Measurements from ENCODE around the gene NOXA1. TPM values are rescaled to one million over a fixed set of nuclear protein-coding genes. Genes with fewer than 3 reads are reported as not detected.

Gene NOXA1
- polyA plus RNA-seq, 3 donors = 4.8 to 15.9 (median 6.0) TPM

GRCh38 chr9:137433349-137433915 lies 10.2 kb downstream of the NOXA1 start:
- DNase-seq (ENCODE audit: extremely low read depth in 1 of 11, low read depth in 9 of 11, low spot score in 4 of 11) = no peak

- no peak for DNase-seq (ENCODE audit: extremely low read depth in 1 of 11, low read depth in 9 of 11, low spot score in 4 of 11)
Measured at GRCh38 chr9:137433916-137434431, 10.8 kb downstream of the NOXA1 start.

- DNase-seq (ENCODE audit: extremely low read depth in 1 of 11, low read depth in 9 of 11, low spot score in 4 of 11) = no peak
Measured at GRCh38 chr9:137434498-137435380, 11.5 kb downstream of the NOXA1 start.

- no peak for DNase-seq (ENCODE audit: extremely low read depth in 1 of 11, low read depth in 9 of 11, low spot score in 4 of 11)
Measured at GRCh38 chr9:137435381-137435891, 12.2 kb downstream of the NOXA1 start.

- DNase-seq (ENCODE audit: extremely low read depth in 1 of 11, low read depth in 9 of 11, low spot score in 4 of 11) = no peak
Measured at GRCh38 chr9:137435980-137436760, 13.0 kb downstream of the NOXA1 start.

GRCh38 chr9:137436761-137437600 lies 13.8 kb downstream of the NOXA1 start:
- DNase-seq (ENCODE audit: extremely low read depth in 1 of 11, low read depth in 9 of 11, low spot score in 4 of 11) = no peak

GRCh38 chr9:137437691-137438590 lies 14.7 kb downstream of the NOXA1 start:
- no peak for DNase-seq (ENCODE audit: extremely low read depth in 1 of 11, low read depth in 9 of 11, low spot score in 4 of 11)

GRCh38 chr9:137438591-137439157 lies 15.5 kb downstream of the NOXA1 start:
- DNase-seq (ENCODE audit: extremely low read depth in 1 of 11, low read depth in 9 of 11, low spot score in 4 of 11) = no peak

GRCh38 chr9:137439158-137439714 lies 16.0 kb downstream of the NOXA1 start:
- DNase-seq (ENCODE audit: extremely low read depth in 1 of 11, low read depth in 9 of 11, low spot score in 4 of 11) = no peak

- no peak for DNase-seq (ENCODE audit: extremely low read depth in 1 of 11, low read depth in 9 of 11, low spot score in 4 of 11)
Measured at GRCh38 chr9:137441289-137441934, 18.2 kb downstream of the NOXA1 start, which contains the start of gene ENTPD8. Gene ENTPD8, minus strand, starts transcription at chr9:137441357. Its CDS starts 3,072 bp downstream, at chr9:137438285.

GRCh38 chr9:137441935-137442321 lies 18.7 kb downstream of the NOXA1 start:
- DNase-seq (ENCODE audit: extremely low read depth in 1 of 11, low read depth in 9 of 11, low spot score in 4 of 11) = no peak

- DNase-seq (ENCODE audit: extremely low read depth in 1 of 11, low read depth in 9 of 11, low spot score in 4 of 11) = no peak
Measured at GRCh38 chr9:137444106-137444790, 21.1 kb downstream of the NOXA1 start.

- DNase-seq (ENCODE audit: extremely low read depth in 1 of 11, low read depth in 9 of 11, low spot score in 4 of 11) = peak in 1 of 11 donors; percentile 47
Measured at GRCh38 chr9:137445275-137445807, 22.1 kb downstream of the NOXA1 start.

- no peak for DNase-seq (ENCODE audit: extremely low read depth in 1 of 11, low read depth in 9 of 11, low spot score in 4 of 11)
Measured at GRCh38 chr9:137445930-137446431, 22.8 kb downstream of the NOXA1 start.

GRCh38 chr9:137446851-137447471 lies 23.8 kb downstream of the NOXA1 start:
- DNase-seq (ENCODE audit: extremely low read depth in 1 of 11, low read depth in 9 of 11, low spot score in 4 of 11) = no peak
